Smooth muscle cell of the brain vasculature (primary cell): ENCODE results near the gene DSCAM.
"Not testable (repeated sequence)": the region's sequence is repeated elsewhere in the genome, so short reads cannot be mapped to it uniquely, and the experiment has no call there.

Experiments
- DNase-seq: peaks from one replicate; pipeline ENCODE4 v3.0.0-alpha.2; 2012; ENCODE audit warnings: low read depth, low spot score

DSCAM gene

GRCh38 chr21:40182491-40182890, 664.5 kb downstream of the DSCAM start:
- DNase-seq: not testable (repeated sequence)

GRCh38 chr21:40179166-40179565, 667.8 kb downstream of the DSCAM start:
- no peak for DNase-seq

GRCh38 chr21:40178726-40179125, 668.2 kb downstream of the DSCAM start:
- DNase-seq: no peak

GRCh38 chr21:40177979-40178378, 669.0 kb downstream of the DSCAM start:
- no peak for DNase-seq

- no peak for DNase-seq
Observed at GRCh38 chr21:40176724-40177123, 670.2 kb downstream of the DSCAM start.

- DNase-seq: no peak
Observed at GRCh38 chr21:40173816-40174215, 673.1 kb downstream of the DSCAM start.

- DNase-seq: no peak
Observed at GRCh38 chr21:40169971-40170370, 677.0 kb downstream of the DSCAM start.

GRCh38 chr21:40166291-40166843, 680.6 kb downstream of the DSCAM start:
- DNase-seq: no peak

GRCh38 chr21:40165773-40166070, 681.2 kb downstream of the DSCAM start:
- DNase-seq: no peak

GRCh38 chr21:40164905-40165772, 681.8 kb downstream of the DSCAM start:
- no peak for DNase-seq

- DNase-seq: no peak
Observed at GRCh38 chr21:40162075-40162474, 684.9 kb downstream of the DSCAM start.

- DNase-seq: no peak
Observed at GRCh38 chr21:40160911-40161310, 686.0 kb downstream of the DSCAM start.

- DNase-seq: no peak
Observed at GRCh38 chr21:40158366-40158765, 688.6 kb downstream of the DSCAM start.

- no peak for DNase-seq
Observed at GRCh38 chr21:40155563-40155962, 691.4 kb downstream of the DSCAM start.

GRCh38 chr21:40153351-40153750, 693.6 kb downstream of the DSCAM start:
- no peak for DNase-seq

- no peak for DNase-seq
Observed at GRCh38 chr21:40152476-40152875, 694.5 kb downstream of the DSCAM start.

GRCh38 chr21:40151611-40152010, 695.3 kb downstream of the DSCAM start:
- no peak for DNase-seq

GRCh38 chr21:40146216-40146837, 700.6 kb downstream of the DSCAM start:
- no peak for DNase-seq

GRCh38 chr21:40143822-40144525, 703.0 kb downstream of the DSCAM start:
- DNase-seq: no peak

GRCh38 chr21:40141621-40142020, 705.3 kb downstream of the DSCAM start:
- no peak for DNase-seq

GRCh38 chr21:40140675-40141074, 706.3 kb downstream of the DSCAM start:
- no peak for DNase-seq

GRCh38 chr21:40139636-40140035, 707.3 kb downstream of the DSCAM start:
- DNase-seq: no peak
